ENCODE results near the gene RBMS2. TPM values are rescaled to one million over a fixed set of nuclear protein-coding genes. Genes with fewer than 3 reads are reported as not detected.

RBMS2 gene
- total RNA-seq, 1 donor from 2014 or later, result 4.1 TPM

DNA sequence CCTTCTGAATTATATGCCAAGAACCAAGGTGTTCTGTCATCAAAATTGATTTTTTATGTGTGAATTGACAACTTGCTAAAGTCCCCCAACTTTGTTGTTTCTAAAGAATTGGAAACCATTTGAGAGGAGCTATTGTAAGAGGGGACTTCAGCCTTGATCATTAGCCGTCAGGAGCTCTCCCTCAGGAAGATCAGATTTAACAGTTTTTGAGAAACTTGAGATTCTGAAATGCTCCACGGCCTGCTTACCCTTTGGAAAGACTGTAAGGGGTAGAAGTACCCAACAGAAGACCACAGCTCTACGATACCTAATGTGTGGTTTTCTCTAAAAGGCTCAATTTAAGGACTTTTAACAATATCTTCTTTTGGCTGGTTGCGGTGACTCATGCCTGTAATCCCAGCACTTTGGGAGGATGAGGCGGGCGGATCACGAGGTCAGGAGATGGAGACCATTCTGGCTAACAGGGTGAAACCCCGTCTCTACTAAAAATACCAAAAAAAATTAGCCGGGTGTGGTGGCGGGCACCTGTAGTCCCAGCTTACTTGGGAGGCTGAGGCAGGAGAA lies 57.4 kb downstream of the RBMS2 start:
- H3K9me3 Mint-ChIP-seq, result no peaks in the 10 kb centered on the region
- no peak for DNase-seq
- H3K4me3 Mint-ChIP-seq, result no peak overlapping the region
- no peak overlapping the region for H3K27ac Mint-ChIP-seq
- intact Hi-C loops (cut with micrococcal nuclease), result no loop called here
- peaks cover 14% of the 10 kb centered on the region for H3K4me1 Mint-ChIP-seq
- no peaks in the 10 kb centered on the region for H3K27me3 Mint-ChIP-seq
- H3K36me3 Mint-ChIP-seq (ENCODE audit: low read depth), result no peaks in the 10 kb centered on the region

GRCh38 chr12:56581418-56582145 lies 60.0 kb downstream of the RBMS2 start:
- peak; percentile 64 for DNase-seq
- Mint-ChIP-seq H3K27me3 (no peaks in the 10 kb centered on the region), H3K4me3 (no peak overlapping the region), H3K36me3 (ENCODE audit: low read depth) (no peaks in the 10 kb centered on the region), H3K4me1 (peaks cover 12% of the 10 kb centered on the region), H3K27ac (no peak overlapping the region), H3K9me3 (no peaks in the 10 kb centered on the region)
- intact Hi-C loops (cut with micrococcal nuclease), result no loop called here

- peaks cover 13% of the 10 kb centered on the region for H3K4me1 Mint-ChIP-seq
- no peak overlapping the region for H3K27ac Mint-ChIP-seq
- no peaks in the 10 kb centered on the region for H3K27me3 Mint-ChIP-seq
- H3K36me3 Mint-ChIP-seq (ENCODE audit: low read depth), result peaks cover 4% of the 10 kb centered on the region
- H3K4me3 Mint-ChIP-seq, result no peak overlapping the region
- DNase-seq, result no peak
- intact Hi-C loops (cut with micrococcal nuclease), result no loop called here
- H3K9me3 Mint-ChIP-seq, result no peaks in the 10 kb centered on the region
Observed at GRCh38 chr12:56585098-56585497, 63.5 kb downstream of the RBMS2 start.

DNA sequence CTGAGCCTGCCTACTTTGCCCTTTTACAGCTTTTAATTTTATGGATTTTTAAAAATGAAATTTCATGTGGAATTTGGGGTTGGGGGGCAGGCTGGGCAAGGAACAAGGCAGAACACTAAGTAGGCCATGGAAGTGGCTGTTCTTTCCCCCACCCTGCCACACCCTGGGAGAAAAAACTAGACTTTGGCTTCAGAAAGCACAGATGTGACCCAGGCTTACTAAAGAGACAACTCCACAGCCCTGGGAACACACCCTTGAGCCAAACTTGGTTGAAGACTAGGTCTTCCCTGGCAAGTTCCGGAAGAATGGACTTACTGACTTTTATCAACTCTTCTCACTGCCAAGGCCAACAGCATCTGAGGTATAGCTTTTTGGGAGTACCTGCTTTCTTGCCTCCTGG lies 68.2 kb downstream of the RBMS2 start:
- Mint-ChIP-seq H3K4me1 (peaks cover 1% of the 10 kb centered on the region), H3K9me3 (no peaks in the 10 kb centered on the region), H3K36me3 (ENCODE audit: low read depth) (peaks cover 5% of the 10 kb centered on the region), H3K27me3 (no peaks in the 10 kb centered on the region), H3K27ac (no peak overlapping the region), H3K4me3 (no peak overlapping the region)
- intact Hi-C loops (cut with micrococcal nuclease), result no loop called here
- DNase-seq, result no peak

DNA sequence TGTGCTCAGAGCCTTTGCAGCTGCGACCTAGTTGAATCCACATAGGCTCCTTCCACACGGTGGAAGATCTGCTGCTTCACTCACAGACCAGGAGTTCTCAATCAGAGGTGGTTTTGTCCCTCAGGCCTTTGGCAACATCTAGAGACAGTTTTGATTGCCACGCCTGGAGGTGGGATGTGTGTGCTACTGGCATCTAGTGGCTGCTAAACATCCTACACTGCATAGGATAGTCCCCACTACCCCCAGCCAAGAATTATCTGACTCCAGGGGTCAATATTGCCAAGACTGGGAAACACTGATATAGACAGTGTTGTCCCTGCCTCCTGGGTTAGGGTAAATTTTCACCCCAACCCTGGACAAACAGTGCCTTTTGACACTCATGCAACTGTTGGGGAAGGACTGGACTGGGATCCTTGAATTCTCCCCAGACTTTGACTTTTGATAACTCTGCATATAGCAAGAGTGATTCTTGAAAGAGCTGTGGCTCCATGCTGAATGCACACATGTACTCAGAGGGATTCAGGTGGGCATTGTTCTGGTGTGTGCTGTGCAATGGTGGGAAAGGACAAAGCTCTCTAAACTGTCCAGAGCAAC lies 68.7 kb downstream of the RBMS2 start:
- Mint-ChIP-seq H3K27me3 (no peaks in the 10 kb centered on the region), H3K27ac (no peak overlapping the region), H3K4me3 (no peak overlapping the region), H3K36me3 (ENCODE audit: low read depth) (peaks cover 5% of the 10 kb centered on the region), H3K4me1 (peaks cover 1% of the 10 kb centered on the region), H3K9me3 (no peaks in the 10 kb centered on the region)
- DNase-seq, result peak; percentile 65
- intact Hi-C loops (cut with micrococcal nuclease), result no loop called here

DNA sequence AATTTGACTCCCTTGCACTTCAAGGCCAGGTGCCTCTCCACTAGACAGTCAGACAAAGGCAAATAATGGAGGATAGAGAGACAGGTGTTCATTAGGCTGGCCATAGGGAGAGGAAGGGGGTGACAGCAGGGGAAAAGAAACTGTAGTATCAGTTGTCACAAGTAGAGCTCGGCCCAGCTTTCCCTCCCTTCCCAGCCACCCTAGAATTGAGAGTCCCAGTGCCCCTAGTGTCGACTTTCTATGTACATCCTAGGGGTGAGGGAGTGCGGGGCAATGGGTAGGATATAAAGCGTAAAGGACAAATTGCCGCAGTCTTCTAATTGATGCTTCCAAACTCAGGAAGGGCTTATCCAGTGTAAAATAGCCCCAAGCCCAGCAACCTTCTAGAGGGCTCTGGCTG lies 69.5 kb downstream of the RBMS2 start:
- Mint-ChIP-seq H3K36me3 (ENCODE audit: low read depth) (peaks cover 5% of the 10 kb centered on the region), H3K4me1 (peaks cover 1% of the 10 kb centered on the region), H3K4me3 (no peak overlapping the region), H3K27me3 (no peaks in the 10 kb centered on the region), H3K27ac (no peak overlapping the region), H3K9me3 (no peaks in the 10 kb centered on the region)
- intact Hi-C loops (cut with micrococcal nuclease), result no loop called here
- DNase-seq, result no peak

- Mint-ChIP-seq H3K4me3 (no peak overlapping the region), H3K4me1 (peaks cover 1% of the 10 kb centered on the region), H3K36me3 (ENCODE audit: low read depth) (peaks cover 8% of the 10 kb centered on the region), H3K27me3 (no peaks in the 10 kb centered on the region), H3K9me3 (no peaks in the 10 kb centered on the region), H3K27ac (no peak overlapping the region)
- no peak for DNase-seq
- intact Hi-C loops (cut with micrococcal nuclease), result no loop called here
Observed at GRCh38 chr12:56591961-56592360, 70.3 kb downstream of the RBMS2 start.

DNA sequence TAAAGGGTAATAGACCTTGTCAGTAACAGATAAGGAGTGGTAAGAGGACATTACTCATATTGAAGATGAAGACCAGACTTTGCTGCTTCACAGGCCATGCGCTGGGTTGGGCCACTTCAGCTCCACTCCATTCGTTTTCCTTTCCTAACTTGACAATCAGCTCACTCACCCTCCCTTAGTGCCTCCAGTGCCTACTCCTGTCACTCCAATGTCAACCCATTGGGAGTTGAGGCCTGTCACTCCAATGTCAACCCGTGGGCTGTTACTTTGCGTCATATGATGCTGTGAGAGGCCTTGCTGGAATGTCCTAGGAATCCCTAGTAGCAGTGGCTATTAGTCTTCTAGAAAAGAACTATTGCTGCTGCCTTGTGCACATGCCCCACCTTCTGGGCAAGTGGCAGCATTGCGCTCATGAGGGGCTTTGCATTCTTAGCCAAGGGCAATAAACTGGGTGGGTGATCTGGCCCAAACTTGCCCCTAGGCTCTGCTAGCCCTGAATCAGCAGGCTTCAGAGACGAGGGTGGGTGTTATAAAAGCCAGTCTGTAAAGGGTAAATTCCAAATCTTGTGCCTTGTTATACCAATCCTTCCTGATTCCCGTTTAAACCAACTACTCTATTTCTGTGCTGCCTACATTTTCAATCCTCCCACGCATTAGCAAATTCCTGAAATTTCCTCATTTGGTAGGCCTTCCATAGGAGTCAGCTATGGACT lies 72.4 kb downstream of the RBMS2 start:
- DNase-seq, result peak; percentile 88
- Mint-ChIP-seq H3K4me3 (no peak overlapping the region), H3K36me3 (ENCODE audit: low read depth) (peaks cover 21% of the 10 kb centered on the region), H3K27ac (peak overlapping the region; percentile 54), H3K9me3 (no peaks in the 10 kb centered on the region), H3K27me3 (no peaks in the 10 kb centered on the region), H3K4me1 (peaks cover 1% of the 10 kb centered on the region)
- intact Hi-C loops (cut with micrococcal nuclease), result loop anchor here (1.0 kb wide), 2 partner anchors 21 to 81 kb away; no protein-coding TSS in a partner anchor

DNA sequence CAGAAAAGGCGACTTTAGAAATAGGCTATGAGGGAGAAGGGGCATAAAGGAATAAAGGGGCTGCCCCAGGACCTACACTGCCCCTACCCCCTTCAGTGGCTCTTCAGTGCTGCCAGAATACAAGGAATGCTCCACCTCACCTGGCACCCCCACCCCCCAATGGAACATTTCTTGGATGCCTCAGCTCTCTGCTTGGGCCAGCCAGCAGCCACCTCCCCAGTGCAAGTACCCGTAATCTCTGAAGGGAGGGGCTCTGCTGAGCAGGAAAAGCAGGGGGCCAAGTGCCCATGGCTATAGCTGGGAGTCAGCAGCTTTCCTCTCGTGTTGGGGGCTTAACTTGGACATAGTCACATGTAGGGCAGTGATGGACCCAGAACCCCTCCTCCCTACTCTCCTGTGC lies 75.2 kb downstream of the RBMS2 start:
- no peaks in the 10 kb centered on the region for H3K9me3 Mint-ChIP-seq
- intact Hi-C loops (cut with micrococcal nuclease), result no loop called here
- peaks cover 45% of the 10 kb centered on the region for H3K36me3 Mint-ChIP-seq (ENCODE audit: low read depth)
- no peaks in the 10 kb centered on the region for H3K4me1 Mint-ChIP-seq
- no peak overlapping the region for H3K4me3 Mint-ChIP-seq
- DNase-seq, result no peak
- no peaks in the 10 kb centered on the region for H3K27me3 Mint-ChIP-seq
- H3K27ac Mint-ChIP-seq, result peak overlapping the region; percentile 26

DNA sequence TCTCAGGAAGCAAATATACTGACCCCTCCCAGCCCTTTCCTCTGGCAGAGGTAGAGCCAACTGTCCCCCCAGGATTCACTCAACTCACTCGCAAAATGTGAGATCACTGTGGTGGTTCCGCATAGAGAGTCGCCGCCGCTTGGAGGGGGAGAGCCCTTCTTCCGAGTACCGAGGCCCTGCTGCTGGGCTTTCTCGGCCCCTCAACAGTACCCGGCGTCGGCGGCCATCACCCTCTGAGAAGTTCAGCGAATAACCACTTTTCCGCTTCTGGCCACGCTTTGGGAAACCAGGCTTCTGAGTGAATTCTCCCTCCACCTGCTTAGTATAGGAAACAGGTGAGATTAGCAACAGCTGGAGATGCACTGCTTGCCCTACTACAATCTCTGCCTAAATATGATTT lies 77.4 kb downstream of the RBMS2 start:
- H3K27me3 Mint-ChIP-seq, result no peaks in the 10 kb centered on the region
- DNase-seq, result no peak
- intact Hi-C loops (cut with micrococcal nuclease), result no loop called here
- H3K4me1 Mint-ChIP-seq, result no peaks in the 10 kb centered on the region
- no peak overlapping the region for H3K4me3 Mint-ChIP-seq
- H3K9me3 Mint-ChIP-seq, result no peaks in the 10 kb centered on the region
- H3K36me3 Mint-ChIP-seq (ENCODE audit: low read depth), result peaks cover 60% of the 10 kb centered on the region
- no peak overlapping the region for H3K27ac Mint-ChIP-seq

- Mint-ChIP-seq H3K27ac (no peak overlapping the region), H3K4me1 (no peaks in the 10 kb centered on the region), H3K36me3 (ENCODE audit: low read depth) (peaks cover 68% of the 10 kb centered on the region), H3K9me3 (no peaks in the 10 kb centered on the region), H3K4me3 (no peak overlapping the region), H3K27me3 (no peaks in the 10 kb centered on the region)
- intact Hi-C loops (cut with micrococcal nuclease), result no loop called here
- no peak for DNase-seq
Observed at GRCh38 chr12:56599797-56600196, 78.2 kb downstream of the RBMS2 start.

- intact Hi-C loops (cut with micrococcal nuclease), result no loop called here
- H3K4me1 Mint-ChIP-seq, result no peaks in the 10 kb centered on the region
- H3K27ac Mint-ChIP-seq, result no peak overlapping the region
- DNase-seq, result no peak
- no peaks in the 10 kb centered on the region for H3K27me3 Mint-ChIP-seq
- no peak overlapping the region for H3K4me3 Mint-ChIP-seq
- no peaks in the 10 kb centered on the region for H3K9me3 Mint-ChIP-seq
- peaks cover 77% of the 10 kb centered on the region for H3K36me3 Mint-ChIP-seq (ENCODE audit: low read depth)
Observed at GRCh38 chr12:56600753-56601152, 79.1 kb downstream of the RBMS2 start.

GRCh38 chr12:56601503-56601902 lies 79.9 kb downstream of the RBMS2 start:
- Mint-ChIP-seq H3K36me3 (ENCODE audit: low read depth) (peaks cover 84% of the 10 kb centered on the region), H3K9me3 (no peaks in the 10 kb centered on the region), H3K27ac (no peak overlapping the region), H3K4me1 (no peaks in the 10 kb centered on the region), H3K4me3 (no peak overlapping the region), H3K27me3 (no peaks in the 10 kb centered on the region)
- intact Hi-C loops (cut with micrococcal nuclease), result no loop called here
- DNase-seq, result peak; percentile 73

- Mint-ChIP-seq H3K27ac (no peak overlapping the region), H3K4me3 (no peak overlapping the region), H3K9me3 (no peaks in the 10 kb centered on the region), H3K4me1 (no peaks in the 10 kb centered on the region), H3K27me3 (no peaks in the 10 kb centered on the region), H3K36me3 (ENCODE audit: low read depth) (peaks cover 84% of the 10 kb centered on the region)
- no peak for DNase-seq
- intact Hi-C loops (cut with micrococcal nuclease), result no loop called here
Observed at GRCh38 chr12:56602239-56602638, 80.6 kb downstream of the RBMS2 start.
